OCI-LY1 (cell line): ENCODE measurements around the gene VCAN.

ENCODE experiments used
- H2AFZ ChIP-seq: fragments of 200-600 bp; sonication (generic), shearing (Covaris generic); 2 replicates; pipeline ENCODE4 v1.6.0; 2014; ENCODE audit warnings: antibody characterized with exemption, mild to moderate bottlenecking, low read length
- H3F3A ChIP-seq: fragments of 200-600 bp; sonication (generic), shearing (Covaris generic); 2 replicates; pipeline ENCODE4 v1.6.0; 2014; ENCODE audit warnings: mild to moderate bottlenecking, antibody characterized with exemption, low read length, moderate library complexity; ENCODE audit not compliant: insufficient read depth
- H3K27ac ChIP-seq: fragments of 200-600 bp; sonication (generic); 2 replicates; pipeline ENCODE4 v1.5.1; 2014; ENCODE audit warnings: low read length, mixed run types, mild to moderate bottlenecking, low read depth; ENCODE audit not compliant: poor library complexity, severe bottlenecking
- H3K27me3 ChIP-seq: fragments of 200-600 bp; sonication (generic); 2 replicates; pipeline ENCODE4 v1.6.0; 2014; ENCODE audit warnings: antibody characterized with exemption, mild to moderate bottlenecking, low read length, moderate library complexity; ENCODE audit not compliant: insufficient read depth
- H3K36me3 ChIP-seq: fragments of 200-600 bp; sonication (generic); 2 replicates; pipeline ENCODE4 v1.6.1; 2014; ENCODE audit warnings: mild to moderate bottlenecking, antibody characterized with exemption, low read length, moderate library complexity, mixed read lengths; ENCODE audit not compliant: insufficient read depth
- H3K4me1 ChIP-seq: fragments of 200-600 bp; sonication (generic); 2 replicates; pipeline ENCODE4 v1.5.1; 2014; ENCODE audit warnings: mild to moderate bottlenecking, low read length, moderate library complexity; ENCODE audit not compliant: insufficient read depth, severe bottlenecking
- H3K4me2 ChIP-seq: fragments of 200-600 bp; sonication (generic), shearing (Covaris generic); 2 replicates; pipeline ENCODE4 v1.6.1; 2014; ENCODE audit warnings: low read length
- H3K4me3 ChIP-seq: fragments of 200-600 bp; sonication (generic); 2 replicates; pipeline ENCODE4 v1.5.1; 2014; ENCODE audit warnings: low read length, low read depth, mild to moderate bottlenecking, mixed read lengths; ENCODE audit not compliant: poor library complexity, severe bottlenecking
- H3K79me2 ChIP-seq: fragments of 200-600 bp; shearing (Covaris generic); 2 replicates; pipeline ENCODE4 v1.6.1; 2016; ENCODE audit warnings: mixed run types, low read length, mixed read lengths; ENCODE audit not compliant: insufficient read depth
- H3K9ac ChIP-seq: fragments of 200-600 bp; sonication (generic), shearing (Covaris generic); 2 replicates; pipeline ENCODE4 v1.6.1; 2014; ENCODE audit warnings: mild to moderate bottlenecking, low read length, mixed read lengths
- H3K9me2 ChIP-seq: fragments of 200-600 bp; sonication (generic), shearing (Covaris generic); 2 replicates; pipeline ENCODE4 v1.6.1; 2014; ENCODE audit warnings: low read depth, mild to moderate bottlenecking, low read length, mixed read lengths
- H3K9me3 ChIP-seq: fragments of 200-600 bp; shearing (Covaris generic); 2 replicates; pipeline ENCODE4 v1.6.1; 2014; ENCODE audit warnings: low read length, mixed read lengths
- H4K20me1 ChIP-seq: fragments of 200-600 bp; sonication (generic), shearing (Covaris generic); 2 replicates; pipeline ENCODE4 v1.6.0; 2016; ENCODE audit warnings: mild to moderate bottlenecking, low read length; ENCODE audit not compliant: insufficient read depth
- CTCF ChIP-seq: fragments of 200-600 bp; sonication (generic), shearing (Covaris generic); IDR thresholded peaks from 2 replicates; pipeline ENCODE4 v1.5.1; 2017; ENCODE audit warnings: mild to moderate bottlenecking, antibody characterized with exemption, low read length, moderate library complexity, mixed read lengths
- EZH2 ChIP-seq: fragments of 200-600 bp; sonication (generic), shearing (Covaris generic); IDR thresholded peaks from 2 replicates; pipeline ENCODE4 v1.8.0; 2017; ENCODE audit warnings: borderline replicate concordance, mixed run types, mild to moderate bottlenecking, antibody characterized with exemption, low read length, moderate library complexity, mixed read lengths

The VCAN gene

GRCh38 chr5:83583859-83584258 is 112.3 kb downstream of the VCAN start:
- H3K9me3 ChIP-seq: no peaks in the 10 kb centered on the region
- no peak overlapping the region for H2AFZ ChIP-seq
- no peak overlapping the region for H3K4me3 ChIP-seq
- H3K9ac ChIP-seq: no peak overlapping the region
- no peaks in the 10 kb centered on the region for H3K79me2 ChIP-seq
- H3K36me3 ChIP-seq: no peaks in the 10 kb centered on the region
- H3K27ac ChIP-seq: no peak overlapping the region
- H4K20me1 ChIP-seq: no peaks in the 10 kb centered on the region
- no peak overlapping the region for H3K4me2 ChIP-seq
- no peaks in the 10 kb centered on the region for H3K9me2 ChIP-seq
- H3K4me1 ChIP-seq: no peaks in the 10 kb centered on the region
- no peak for TF ChIP-seq EZH2
- H3F3A ChIP-seq: no peaks in the 10 kb centered on the region
- no peaks in the 10 kb centered on the region for H3K27me3 ChIP-seq

GRCh38 chr5:83586874-83587776 is 115.6 kb downstream of the VCAN start:
- Histone ChIP-seq H3K4me3 (no peak overlapping the region), H3K9me2 (no peaks in the 10 kb centered on the region), H3K9me3 (no peaks in the 10 kb centered on the region), H2AFZ (no peak overlapping the region), H3K4me1 (no peaks in the 10 kb centered on the region), H3K36me3 (no peaks in the 10 kb centered on the region), H3F3A (no peaks in the 10 kb centered on the region), H3K79me2 (no peaks in the 10 kb centered on the region), H3K27me3 (no peaks in the 10 kb centered on the region), H3K9ac (no peak overlapping the region), H3K27ac (no peak overlapping the region), H3K4me2 (no peak overlapping the region), H4K20me1 (no peaks in the 10 kb centered on the region)
- TF ChIP-seq CTCF: no peak
- no peak for TF ChIP-seq EZH2

GRCh38 chr5:83589786-83590185 is 118.2 kb downstream of the VCAN start:
- no peaks in the 10 kb centered on the region for H3K27me3 ChIP-seq
- H3K9me3 ChIP-seq: no peaks in the 10 kb centered on the region
- no peaks in the 10 kb centered on the region for H3K4me1 ChIP-seq
- H3K9ac ChIP-seq: no peak overlapping the region
- H4K20me1 ChIP-seq: no peaks in the 10 kb centered on the region
- no peak overlapping the region for H2AFZ ChIP-seq
- TF ChIP-seq EZH2 (no peak), CTCF (no peak)
- no peak overlapping the region for H3K27ac ChIP-seq
- H3K36me3 ChIP-seq: no peaks in the 10 kb centered on the region
- no peaks in the 10 kb centered on the region for H3F3A ChIP-seq
- H3K79me2 ChIP-seq: no peaks in the 10 kb centered on the region
- no peak overlapping the region for H3K4me2 ChIP-seq
- no peak overlapping the region for H3K4me3 ChIP-seq
- no peaks in the 10 kb centered on the region for H3K9me2 ChIP-seq
